HG02840 (cell line): ENCODE results near the gene CHST15.

Source experiments
- ATAC-seq: cut with Tn5 transposase; IDR thresholded peaks from one replicate; pipeline ENCODE4 v1.9.1; 2021; ENCODE audit warnings: mild to moderate bottlenecking, moderate library complexity, moderate number of reproducible peaks; ENCODE audit not compliant: unreplicated experiment, low FRiP score

The CHST15 gene

DNA sequence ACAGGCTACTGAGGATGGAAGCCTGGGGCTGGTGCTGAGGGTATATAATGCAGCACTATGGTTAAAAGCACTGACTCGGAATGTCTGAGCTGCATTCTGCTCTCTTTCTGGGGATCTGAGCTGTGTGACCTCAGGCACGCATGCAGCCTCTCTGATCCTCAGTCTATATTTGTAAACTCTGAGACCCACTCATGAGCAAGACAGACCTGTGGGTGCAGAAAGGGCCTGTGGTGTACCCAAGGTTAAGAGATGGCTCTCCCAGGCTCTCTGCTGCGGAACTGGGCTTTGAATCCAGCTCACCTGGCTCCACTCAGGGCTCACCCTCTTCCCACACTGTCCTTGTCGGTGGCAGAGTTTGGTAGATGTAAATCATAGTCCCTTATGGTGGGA is 89.9 kb downstream of the CHST15 start:
- no peak for ATAC-seq

DNA sequence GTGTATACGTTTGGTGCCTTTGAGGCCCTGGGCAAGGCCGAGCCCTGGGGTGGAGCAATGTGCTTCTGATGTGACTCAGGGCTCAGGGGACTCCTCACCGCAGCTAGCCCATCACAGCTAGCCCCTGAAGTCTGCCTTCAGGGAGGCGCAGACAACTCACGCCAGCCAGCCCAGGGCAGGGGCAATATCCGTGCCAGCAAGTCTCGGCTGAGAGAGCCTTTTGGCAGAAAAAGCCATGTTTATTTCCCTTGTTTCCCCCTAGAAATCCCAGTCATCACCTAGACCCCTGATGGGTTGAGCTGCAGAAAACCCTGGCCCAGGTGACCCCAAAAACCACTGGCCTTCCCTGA is 90.4 kb downstream of the CHST15 start:
- ATAC-seq = no peak

DNA sequence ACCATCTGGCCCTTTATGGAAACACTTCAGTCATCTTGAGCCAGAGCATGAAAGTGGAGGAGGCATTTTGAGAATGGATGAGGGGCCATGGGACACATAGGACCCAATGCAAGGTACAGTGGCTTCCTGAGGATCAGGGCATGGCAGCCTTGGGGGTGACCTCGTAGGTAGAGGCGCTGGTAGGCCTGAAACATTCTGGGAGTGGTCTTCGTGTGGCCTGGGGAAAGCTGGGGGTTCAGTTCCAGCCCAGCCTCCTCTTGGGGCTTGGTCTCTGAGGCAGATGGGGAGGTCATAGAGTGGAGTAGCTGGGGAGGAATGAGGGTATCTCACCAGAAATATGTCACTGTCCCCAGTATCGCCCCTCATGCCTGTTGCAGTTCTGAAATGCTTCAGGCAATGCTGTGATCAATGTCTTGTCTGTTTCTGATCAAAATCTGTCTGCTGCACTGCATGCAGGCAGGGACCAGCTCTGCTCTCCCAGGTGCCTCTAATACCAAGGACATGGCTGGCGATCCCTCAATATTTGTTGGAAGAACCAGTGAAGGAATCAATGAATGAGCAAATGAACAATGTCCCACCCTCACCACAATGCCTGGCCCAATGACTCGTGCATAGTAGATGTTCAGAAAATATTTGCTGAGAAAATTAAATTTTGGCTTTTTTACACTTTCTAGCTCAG is 90.9 kb downstream of the CHST15 start:
- no peak for ATAC-seq

DNA sequence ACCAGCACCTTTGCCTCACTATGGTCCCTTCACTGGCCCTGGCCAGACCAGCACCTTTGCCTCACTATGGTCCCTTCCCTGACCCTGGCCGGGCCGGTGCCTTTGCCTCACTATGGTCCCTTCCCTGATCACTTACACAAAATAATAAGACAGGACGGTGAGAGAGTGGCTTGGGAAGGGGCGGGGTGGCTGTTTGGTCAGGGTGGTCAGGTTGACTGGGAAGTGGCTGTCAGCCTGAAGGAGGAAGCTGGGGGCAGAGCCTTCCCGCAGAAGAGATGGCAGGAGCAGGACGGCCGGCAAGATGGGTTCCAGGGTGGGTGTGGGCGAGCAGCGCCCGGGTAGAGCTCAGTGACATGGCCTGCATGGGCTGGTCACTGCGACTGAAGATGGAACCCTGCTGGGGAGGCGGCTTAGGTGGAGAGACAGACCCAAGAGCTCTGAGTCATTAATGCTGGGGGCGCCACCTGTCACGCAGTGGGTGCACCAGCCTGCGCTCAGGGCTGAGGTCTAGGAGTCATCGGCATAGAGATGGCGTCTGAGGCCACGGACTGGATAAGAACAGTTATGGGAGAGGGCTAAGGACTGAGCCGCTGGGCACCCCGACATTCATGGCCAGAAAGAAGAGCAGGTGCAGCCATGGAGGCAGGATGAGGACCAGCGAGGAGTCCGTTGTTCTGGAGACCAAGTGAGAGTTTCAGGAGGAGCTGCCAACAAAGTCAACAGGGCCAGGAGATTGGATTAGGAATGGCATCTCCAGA is 91.8 kb downstream of the CHST15 start:
- no peak for ATAC-seq

DNA sequence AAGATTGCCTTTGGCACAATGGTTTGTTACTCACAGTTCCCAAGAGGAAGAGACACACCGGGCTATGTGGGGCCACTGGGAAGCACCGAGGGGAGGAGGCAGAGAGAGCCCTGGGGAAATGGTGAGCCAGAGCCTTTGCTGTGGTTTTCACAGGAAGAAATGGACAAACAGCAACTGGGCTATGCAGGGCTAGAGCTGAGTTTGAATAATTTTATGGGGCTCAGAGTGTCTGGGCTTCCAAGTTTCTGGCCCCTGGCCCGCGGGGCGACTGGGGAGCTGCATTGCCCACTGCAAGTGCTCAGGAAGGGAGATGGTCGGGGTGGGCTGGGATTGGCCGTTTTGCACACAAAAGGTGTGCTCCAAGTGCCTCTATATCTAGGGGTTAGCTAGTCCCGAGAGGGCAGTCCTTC is 92.6 kb downstream of the CHST15 start:
- no peak for ATAC-seq

DNA sequence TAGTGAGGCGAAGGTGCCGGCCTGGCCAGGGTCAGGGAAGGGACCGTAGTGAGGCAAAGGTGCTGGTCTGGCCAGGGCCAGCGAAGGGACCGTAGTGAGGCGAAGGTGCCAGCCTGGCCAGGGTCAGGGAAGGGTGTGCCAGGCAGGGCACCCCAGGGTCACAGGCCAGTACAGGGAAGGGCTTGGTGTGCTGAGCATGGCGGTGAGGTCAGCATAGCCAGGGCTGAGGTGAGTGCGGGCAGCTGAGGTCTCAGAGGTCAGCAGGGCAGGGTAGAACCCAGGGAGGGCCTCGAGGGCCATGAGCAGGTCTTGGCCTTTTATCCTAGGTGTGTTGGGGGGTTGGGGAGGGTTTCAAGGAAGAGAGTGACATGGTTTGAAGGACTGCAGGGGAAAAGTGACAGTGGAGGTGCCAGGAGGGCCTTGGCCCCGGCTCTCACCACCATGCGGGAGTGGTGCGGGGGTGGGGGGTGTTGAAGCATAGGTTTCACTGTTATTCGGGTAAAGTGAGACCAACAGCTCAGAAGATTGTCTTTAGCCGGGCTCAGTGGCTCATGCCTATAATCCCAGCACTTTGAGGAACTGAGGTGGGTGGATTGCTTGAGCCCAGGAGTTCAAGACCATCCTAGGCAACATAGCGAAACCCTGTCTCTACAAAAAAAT is 93.3 kb downstream of the CHST15 start:
- ATAC-seq = no peak

DNA sequence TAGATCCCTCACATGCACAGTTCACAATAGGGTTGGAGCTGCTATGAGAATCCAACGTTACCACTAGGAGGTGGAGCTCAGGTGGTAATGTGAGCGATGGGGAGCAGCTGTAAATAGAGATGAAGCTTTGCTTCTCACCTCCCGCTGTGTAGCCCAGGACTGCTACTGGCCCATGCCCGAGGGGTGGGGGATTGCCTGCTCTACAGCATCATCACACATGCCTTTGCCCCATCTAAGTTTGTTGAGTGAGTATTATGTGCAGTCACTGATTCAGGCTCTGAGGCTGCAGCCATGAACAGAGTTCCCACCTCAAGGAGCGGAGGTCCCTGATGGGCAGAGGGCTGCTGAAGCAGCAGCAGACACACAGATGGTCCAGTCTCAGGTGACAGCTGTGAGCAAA is 94.1 kb downstream of the CHST15 start:
- no peak for ATAC-seq

DNA sequence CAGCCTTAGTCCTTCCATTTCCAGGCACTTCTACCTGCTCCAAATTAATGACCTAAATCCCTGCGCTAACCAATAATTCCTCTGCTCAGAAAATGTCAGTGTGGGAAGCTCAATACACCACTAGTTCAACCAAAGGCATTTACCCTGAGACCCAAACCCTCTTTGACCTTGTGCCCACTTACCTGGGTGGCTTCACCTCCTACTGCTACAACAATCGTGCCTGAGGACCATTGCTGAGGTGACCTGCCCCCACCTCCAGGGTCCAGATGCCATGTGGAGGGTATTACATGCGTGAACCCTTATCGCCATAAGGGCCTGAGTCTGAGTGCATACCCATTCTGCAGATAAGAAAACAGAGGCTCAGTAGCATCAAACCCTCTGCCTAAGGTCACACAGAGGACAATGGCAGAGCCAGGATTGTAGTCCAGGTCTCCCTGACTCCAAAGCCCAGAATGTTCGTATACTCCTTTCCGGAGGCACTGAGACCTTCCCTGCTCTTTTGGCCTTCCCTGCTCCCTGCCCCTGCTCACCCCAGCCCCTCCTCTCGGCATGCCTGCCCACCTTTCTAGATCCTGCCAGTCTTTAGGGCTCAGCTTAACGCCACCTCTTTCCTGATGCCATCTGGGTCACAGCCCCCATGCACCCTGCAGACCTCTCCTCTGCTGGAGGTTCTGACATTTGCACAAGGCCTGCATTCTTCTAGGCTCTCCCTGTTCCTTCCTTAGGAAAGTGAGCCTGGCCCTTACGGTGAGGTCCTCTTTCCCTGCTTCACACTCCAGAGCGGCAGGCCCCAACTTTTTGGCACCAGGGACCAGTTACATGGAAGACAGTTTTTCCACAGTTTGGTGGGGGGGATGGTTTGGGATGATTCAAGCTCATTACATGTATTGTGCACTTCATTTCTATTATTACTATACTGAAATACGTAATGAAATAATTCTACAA is 94.9 kb downstream of the CHST15 start:
- ATAC-seq = no peak

DNA sequence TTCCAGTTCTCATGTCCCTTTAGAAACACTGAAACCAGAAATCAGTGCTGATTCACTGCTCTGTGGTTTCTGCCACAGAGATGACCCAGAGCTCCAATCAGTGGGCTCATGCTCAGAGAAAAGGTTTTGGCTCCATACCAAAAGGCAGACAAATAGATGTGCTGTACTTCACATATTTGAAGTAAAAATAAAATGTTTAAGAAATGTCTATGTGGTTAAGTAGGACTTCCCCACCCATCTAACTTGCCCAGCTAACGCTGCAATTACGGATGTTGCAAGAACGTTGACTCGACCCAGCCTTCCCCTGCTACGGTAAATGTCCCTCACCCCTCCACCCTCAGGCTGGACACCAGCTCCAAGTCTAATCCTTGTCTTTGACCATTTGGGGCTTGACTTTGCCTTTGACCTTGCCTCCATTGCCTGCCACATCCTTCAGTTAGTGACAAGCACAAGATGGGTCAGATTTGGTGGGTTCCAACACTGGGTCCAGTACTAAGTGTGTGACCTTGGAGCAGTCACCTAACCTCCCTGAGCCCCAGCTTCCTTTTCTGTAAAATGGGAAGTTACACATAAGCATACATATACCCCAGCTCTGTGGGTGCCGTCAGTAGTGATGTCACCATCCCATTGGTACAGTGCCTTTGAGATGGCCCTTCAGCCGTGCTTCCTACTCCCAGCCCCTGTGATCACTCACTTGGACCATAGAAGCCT is 95.8 kb downstream of the CHST15 start:
- no peak for ATAC-seq

DNA sequence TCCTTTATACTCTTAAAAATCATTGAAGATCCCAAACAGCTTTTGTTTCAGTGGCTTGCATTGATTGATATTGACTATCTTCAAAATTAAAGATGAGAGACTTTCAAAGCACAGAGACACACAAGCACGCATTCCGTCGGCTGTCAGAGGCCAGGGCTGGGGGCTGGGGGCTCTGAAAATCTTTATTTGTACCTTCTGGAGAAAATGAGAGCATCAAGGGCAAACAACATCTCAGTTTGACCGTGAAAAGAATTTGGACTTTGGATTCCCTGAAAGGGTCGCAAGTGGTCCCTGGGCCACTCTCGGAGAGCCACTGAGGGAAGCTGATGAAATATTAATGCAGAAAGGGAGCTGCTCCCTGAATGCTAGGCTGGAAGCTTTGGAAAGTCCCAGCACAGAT is 96.4 kb downstream of the CHST15 start:
- ATAC-seq = no peak

DNA sequence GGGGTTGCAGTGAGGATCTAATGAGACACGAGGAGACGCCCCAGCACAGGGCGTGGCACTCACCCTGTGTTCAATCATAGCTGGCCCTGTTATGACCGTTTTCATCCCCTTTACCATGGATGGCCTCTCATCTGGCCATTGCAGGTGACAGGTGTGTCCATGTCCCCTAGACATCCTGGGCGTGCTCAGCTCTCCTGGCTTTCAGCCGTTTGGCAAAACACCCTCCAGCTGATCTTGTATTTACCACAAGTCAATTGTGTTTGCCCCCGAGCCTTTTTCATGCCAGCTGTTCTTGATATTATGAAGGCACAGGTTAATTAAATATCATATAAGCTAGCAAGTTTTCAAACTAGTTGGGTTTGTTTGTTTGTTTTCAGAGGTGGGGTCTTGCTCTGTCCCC is 97.1 kb downstream of the CHST15 start:
- no peak for ATAC-seq

DNA sequence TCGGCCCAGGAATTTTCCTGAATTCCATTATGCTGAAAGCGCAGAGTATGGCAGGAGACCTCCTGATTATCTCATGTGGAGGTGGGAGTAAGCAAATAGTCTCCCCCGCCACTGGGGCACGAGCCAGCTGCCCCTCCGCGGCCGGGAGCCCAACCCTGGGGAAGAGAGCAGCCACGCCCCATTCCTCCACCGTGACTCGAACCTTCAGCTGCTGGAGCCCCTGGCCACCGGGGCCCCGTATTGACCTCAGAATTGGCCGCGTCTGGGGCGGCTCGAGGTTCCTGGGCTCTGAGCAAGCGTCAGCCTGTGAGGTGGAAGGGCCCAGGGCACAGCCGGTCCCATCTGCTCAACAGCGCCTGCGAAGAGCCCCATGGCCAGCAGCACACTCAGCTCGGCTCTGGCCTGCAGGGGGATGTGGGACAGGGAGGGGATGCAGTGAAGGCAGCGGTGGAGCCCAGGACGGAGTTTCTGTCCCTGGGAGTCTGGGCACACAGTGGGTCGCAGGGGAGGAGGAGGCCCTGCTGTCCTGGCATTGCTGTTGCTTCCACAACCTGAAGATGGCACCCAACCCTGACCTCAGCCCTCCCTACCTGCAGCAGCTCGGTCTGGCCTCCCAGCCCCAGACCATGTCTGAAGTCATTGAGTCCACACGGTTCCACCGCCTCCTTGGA is 97.8 kb downstream of the CHST15 start:
- no peak for ATAC-seq

DNA sequence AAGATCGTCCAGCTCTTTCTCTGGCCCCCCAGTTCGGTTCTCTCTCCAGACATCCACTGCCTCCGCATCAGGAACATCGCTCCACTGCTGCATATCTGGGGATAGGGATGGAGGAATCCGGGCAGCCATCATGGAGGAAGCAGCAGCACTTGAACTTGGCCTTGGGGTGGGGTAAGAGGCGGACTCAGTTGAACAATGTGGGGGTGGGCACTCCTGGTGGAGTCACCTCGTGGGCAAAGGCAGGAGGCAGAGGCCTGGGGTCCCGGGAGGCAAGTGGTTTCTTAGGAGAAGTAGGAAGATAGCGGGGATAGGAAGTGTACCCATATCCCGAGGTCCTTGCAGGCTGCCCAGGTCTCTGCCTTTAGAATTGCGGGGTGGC is 98.3 kb downstream of the CHST15 start:
- ATAC-seq = no peak

DNA sequence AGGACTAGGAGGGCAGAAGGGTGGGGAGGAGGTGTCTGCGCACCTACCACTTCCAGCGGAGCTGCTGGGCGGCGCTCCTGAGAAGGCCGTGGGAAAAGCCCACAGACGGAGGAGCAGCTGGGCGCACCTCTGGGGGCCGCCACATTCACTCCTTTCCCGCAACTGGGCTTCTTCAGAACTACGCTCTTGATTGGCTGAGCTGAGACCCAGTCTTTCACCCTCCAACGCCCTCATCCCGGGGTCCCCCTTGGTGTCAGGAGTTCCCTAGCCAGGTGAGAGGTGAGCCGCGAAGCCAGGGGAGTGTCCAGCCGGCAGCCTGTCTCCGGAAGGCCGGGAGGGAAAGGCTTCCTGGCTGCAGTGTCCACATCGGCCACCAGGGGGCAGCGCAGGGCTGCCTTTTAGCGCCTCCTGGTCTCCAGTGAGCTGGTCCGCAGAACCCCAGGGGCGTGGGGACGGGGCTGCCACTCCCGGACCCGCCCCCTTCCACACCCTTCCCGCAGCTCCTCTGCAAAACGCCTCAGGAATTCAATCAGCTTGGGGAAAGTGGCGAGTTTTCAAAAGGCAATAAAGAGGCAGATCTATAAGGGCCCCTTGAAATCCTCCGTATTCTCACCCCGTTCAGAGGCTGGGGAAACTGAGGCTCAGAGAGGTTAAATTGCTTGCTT is 98.8 kb downstream of the CHST15 start:
- ATAC-seq = no peak

DNA sequence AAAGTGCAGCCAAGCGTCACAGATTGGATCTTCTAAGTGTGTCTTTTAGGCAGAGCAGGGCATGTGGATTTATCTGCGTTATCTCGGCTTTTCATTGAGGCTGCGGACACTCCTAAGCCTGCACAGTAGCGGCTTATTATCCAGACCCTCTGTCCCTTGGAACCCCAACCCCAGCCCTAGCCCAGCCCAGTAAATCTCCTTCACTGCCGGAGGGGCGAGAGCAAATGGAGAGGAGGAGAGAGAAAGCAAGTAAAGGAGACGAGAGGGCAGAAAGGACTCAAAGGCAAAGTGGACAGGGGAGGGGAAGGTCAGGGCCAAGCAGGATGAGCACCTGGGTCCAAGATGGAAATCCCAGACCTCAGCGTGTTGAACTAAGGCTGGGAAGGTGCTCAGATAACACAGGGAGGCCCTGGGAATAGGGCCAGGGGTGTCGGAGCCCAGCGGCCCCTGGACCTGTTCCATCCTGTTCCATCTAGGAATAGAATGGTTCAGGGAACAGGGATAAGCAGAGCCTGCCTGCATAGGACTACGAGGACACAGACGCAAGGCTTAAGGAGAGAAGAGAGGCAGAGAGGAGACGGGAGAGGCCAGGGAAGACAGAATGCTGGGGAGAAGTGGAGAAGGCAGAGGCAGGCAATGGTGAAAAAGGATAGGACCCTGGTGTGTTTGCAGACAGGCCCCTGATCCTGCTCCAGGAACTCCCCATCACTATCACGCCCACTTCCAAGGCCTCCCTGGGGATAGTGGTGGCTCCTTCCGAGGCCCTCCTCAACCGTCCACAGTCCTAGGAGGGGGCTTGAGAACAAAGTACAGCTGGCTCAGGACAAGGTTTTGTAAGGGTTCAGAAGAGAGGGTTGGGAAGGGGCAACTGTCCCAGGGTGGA is 99.6 kb downstream of the CHST15 start:
- no peak for ATAC-seq

DNA sequence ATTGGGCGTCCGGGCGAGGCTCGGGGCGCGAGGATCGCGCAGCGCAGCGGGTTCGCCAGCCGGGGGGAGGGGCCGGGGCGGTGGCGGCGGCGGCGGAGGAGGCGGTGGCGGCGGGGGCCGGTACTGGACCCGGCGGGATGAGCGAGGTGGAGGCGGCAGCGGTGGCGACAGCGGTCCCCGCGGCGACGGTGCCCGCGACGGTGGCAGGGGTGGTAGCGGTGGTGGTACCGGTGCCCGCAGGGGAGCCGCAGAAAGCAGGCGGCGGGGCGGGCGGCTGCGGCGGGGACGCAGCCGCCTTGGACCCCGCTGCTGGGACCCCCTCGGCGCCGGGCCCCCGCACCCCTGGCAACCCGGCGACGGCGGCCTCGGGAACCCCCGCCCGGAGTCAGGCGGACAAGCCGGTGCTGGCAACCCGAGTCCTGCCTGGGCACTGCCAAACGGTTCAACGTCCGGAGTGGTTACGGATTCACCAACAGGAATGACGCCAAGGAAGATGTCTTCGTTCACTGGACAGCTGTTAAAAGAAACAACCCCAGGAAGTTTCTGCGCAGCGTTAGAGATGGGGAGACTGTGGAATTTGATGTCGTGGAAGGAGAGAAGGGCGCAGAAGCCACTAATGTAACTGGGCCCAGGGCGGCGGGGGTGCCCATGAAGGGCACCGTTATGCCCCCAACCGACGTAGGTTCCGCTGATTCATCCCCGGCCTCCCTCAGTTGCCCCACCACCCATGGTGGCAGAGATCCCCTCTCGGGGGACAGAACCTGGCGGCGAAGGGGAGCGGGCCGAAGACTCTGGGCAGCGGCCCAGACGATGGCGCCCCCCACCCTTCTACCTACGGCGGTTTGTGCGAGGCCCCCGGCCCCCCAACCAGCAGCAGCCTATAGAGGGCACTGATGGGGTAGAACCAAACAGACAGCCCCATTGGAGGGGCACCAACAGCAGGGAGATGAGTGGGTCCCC is 101.5 kb downstream of the CHST15 start:
- no peak for ATAC-seq

DNA sequence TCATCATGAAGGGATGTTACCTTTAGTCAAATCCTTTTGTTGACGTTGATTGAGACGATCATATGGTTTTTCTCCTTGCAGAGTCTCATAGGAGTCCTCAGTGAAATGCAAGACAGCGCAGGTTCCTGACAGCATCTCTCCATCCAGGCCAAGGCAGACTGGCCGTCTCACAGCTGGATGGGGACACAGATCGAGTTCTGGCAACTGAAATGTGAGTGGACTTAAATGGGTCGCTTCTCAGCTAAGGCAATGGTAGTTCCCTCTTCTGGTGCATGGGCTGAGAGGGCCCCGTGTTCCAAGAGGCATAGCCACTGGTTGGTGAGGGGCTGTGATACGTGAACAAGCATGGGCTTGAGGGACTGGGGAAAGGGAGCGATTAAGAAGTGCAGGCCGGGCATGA is 102.5 kb downstream of the CHST15 start:
- ATAC-seq = no peak
